Mucosa of descending colon (tissue), 3 donors: ENCODE results near the gene NPB. TPM values are rescaled to one million over a fixed set of nuclear protein-coding genes. Genes with fewer than 3 reads are reported as not detected.

Source experiments
- ATAC-seq: fragments of 200-7000 bp; cut with Tn5 transposase; one replicate; pipeline ENCODE4 v1.9.1; 2020; ENCODE audit warnings: mild to moderate bottlenecking, moderate library complexity
- DNase-seq, 3 donors: peaks; one replicate each; pipeline ENCODE4 v3.0.0-alpha.2; 2020
- H3K36me3 ChIP-seq: fragments of 200-600 bp; one replicate; pipeline ENCODE4 v1.8.0; 2021; ENCODE audit warnings: low read depth, mild to moderate bottlenecking
- H3K4me1 ChIP-seq: fragments of 200-600 bp; one replicate; pipeline ENCODE4 v1.8.0; 2021; ENCODE audit warnings: low read depth, mild to moderate bottlenecking
- H3K4me3 ChIP-seq: fragments of 200-600 bp; one replicate; pipeline ENCODE4 v1.8.0; 2021; ENCODE audit warnings: mild to moderate bottlenecking
- H3K9me3 ChIP-seq: fragments of 200-600 bp; one replicate; pipeline ENCODE4 v1.8.0; 2021; ENCODE audit warnings: mild to moderate bottlenecking
- intact Hi-C, 2 donors: fragments of 100-400 bp; cut with DNase I in 1 of 2; cut with micrococcal nuclease in 1 of 2; formaldehyde crosslinking; loops; one replicate each; pipeline versions ENCODE4 v1.11.0 to v1.11.1; 2022; cut with DNase I, micrococcal nuclease
- total RNA-seq, 3 donors: library from RNA; stranded (reverse); fragmentation: NEBNext Ultra II Directional in 2 of 3; extraction: Animal tissue kit (Norgen Biotek cat#: 25700) in 2 of 3; gene quantifications; one replicate each; pipeline versions ENCODE4 v1.2.1 to v1.2.4, GENCODE V29; 2021 to 2023
- TF ChIP-seq, protein P1 (sequence below): fragments of 200-600 bp; IDR thresholded peaks from one replicate; pipeline ENCODE4 v1.8.0; 2022; ENCODE audit warnings: antibody characterized with exemption, mild to moderate bottlenecking
- donor health status: DM: no; HTN: no; CAD: no; lungs with moderate emphysema.
- donor health status: DM: no; HTN: no; CAD: no.
- donor health status: DM: no; HTN: yes; CAD: no.

The NPB gene
- total RNA-seq, 3 donors from 2014 or later = 0.12 to 0.51 (median 0.26) TPM

DNA sequence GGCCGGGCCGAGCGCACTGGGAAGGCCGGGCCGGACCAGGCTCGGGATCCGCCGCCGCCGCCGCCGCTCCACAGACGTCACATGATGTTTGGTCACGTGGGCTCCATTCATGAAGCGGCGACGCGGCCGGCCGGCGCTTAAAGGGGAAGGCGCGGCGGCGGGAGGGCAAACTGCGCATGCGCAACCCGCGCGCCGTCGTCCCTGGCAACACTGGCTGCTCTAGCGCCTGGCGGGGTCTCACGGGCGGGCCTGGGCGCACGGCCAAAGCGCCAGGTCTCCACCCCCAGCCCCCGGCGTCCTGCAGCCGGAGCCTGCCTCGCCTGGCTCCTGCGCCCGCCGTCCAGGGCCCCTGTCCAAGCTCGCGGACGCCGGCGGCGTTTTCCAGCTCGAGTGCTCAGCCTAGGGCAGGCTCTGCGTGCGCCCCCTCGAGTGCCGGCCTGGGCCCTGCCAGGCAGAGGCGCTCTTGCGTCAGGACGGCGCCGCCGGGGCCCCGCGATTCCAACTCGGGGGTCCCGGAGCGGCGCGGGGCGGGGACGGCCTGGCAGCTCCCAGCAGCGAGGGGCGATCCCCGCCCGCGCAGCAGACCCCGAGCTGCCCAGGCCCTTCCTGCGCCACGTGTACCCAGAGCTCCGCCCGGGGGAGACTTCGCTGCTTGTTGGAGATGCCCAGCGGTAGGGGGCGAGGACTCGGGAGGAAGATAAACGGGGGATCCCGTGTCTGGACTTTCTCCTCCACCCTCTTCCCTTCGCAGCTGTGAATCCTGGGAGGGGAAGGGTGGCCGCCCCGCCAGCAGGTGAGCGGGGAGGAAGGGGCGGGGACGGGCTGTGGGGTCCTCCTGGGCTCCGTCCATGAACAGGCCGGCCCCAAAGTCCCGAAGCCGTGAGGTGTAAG is 25.9 kb downstream of the NPB start, which contains the start of gene MAFG:
MAFG (minus strand) TSS at position 83 of the 891 bp plus-strand sequence. CDS start 4,550 bp downstream, outside the sequence.
- Histone ChIP-seq H3K4me1 (peaks cover 49% of the 10 kb centered on the region), H3K36me3 (no peaks in the 10 kb centered on the region), H3K4me3 (peak within 1 kb of the TSS; percentile 84), H3K9me3 (no peaks in the 10 kb centered on the region)
- intact Hi-C loops = no loop called here
- TF ChIP-seq, protein P1, sequence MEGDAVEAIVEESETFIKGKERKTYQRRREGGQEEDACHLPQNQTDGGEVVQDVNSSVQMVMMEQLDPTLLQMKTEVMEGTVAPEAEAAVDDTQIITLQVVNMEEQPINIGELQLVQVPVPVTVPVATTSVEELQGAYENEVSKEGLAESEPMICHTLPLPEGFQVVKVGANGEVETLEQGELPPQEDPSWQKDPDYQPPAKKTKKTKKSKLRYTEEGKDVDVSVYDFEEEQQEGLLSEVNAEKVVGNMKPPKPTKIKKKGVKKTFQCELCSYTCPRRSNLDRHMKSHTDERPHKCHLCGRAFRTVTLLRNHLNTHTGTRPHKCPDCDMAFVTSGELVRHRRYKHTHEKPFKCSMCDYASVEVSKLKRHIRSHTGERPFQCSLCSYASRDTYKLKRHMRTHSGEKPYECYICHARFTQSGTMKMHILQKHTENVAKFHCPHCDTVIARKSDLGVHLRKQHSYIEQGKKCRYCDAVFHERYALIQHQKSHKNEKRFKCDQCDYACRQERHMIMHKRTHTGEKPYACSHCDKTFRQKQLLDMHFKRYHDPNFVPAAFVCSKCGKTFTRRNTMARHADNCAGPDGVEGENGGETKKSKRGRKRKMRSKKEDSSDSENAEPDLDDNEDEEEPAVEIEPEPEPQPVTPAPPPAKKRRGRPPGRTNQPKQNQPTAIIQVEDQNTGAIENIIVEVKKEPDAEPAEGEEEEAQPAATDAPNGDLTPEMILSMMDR = no peak
- DNase-seq (peak; percentile 92 to 94 (median 93)), ATAC-seq (peak; percentile 55)

- H3K36me3 ChIP-seq = no peaks in the 10 kb centered on the region
- peak in 2 of 3 donors; percentile 37 to 56 for DNase-seq
- no peak overlapping the region for H3K4me3 ChIP-seq
- H3K9me3 ChIP-seq = no peaks in the 10 kb centered on the region
- TF ChIP-seq, protein P1 = no peak
- no peak for ATAC-seq
- peaks cover 41% of the 10 kb centered on the region for H3K4me1 ChIP-seq
- intact Hi-C loops = no loop called here
These were observed 26.7 kb downstream of the NPB start for GRCh38 chr17:81928544-81929252.

DNA sequence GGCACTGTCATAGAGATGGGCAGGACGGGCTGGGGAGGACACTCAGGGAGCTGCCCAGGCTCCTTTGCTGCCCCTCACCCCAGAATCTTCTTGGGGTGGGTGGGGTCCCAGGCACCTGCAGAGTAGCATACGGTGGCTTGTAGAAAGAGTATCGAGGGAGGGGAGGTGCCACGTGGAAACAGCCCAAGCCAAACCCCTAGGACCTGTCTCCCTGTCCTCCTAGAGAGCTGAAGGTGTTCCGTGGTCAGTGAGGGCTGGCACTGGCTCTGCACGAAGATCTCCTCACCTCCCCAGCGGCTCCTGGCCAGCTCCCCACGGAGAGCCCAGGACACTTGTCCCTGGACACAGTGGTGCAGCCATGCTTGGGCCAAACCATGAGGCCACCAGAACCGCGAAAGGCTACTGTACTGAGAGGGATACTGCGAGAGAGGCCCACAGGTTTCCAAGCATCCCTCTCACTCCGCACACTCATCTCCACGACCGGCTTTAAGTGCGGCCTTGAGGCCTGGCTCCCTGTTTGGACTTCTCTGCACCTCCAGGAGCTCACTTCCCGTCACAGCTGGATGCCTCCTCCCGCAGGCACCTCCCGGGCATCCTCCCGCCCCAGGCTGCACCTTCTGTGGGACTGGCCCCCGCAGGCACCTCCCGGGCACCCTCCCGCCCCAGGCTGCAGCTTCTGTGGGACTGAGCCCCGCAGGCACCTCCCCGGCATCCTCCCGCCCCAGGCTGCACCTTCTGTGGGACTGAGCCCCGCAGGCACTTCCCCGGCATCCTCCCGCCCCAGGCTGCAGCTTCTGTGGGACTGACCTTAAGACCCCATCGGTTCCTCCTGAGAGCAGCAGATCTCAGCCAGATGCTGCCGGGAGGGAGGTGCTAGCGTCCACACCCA is 27.5 kb downstream of the NPB start:
- Histone ChIP-seq H3K4me1 (peaks cover 33% of the 10 kb centered on the region), H3K9me3 (no peaks in the 10 kb centered on the region), H3K4me3 (no peak overlapping the region), H3K36me3 (no peaks in the 10 kb centered on the region)
- ATAC-seq (no peak), DNase-seq (peak in 2 of 3 donors; percentile 30 to 51)
- TF ChIP-seq, protein P1 = no peak
- intact Hi-C loops = no loop called here

DNA sequence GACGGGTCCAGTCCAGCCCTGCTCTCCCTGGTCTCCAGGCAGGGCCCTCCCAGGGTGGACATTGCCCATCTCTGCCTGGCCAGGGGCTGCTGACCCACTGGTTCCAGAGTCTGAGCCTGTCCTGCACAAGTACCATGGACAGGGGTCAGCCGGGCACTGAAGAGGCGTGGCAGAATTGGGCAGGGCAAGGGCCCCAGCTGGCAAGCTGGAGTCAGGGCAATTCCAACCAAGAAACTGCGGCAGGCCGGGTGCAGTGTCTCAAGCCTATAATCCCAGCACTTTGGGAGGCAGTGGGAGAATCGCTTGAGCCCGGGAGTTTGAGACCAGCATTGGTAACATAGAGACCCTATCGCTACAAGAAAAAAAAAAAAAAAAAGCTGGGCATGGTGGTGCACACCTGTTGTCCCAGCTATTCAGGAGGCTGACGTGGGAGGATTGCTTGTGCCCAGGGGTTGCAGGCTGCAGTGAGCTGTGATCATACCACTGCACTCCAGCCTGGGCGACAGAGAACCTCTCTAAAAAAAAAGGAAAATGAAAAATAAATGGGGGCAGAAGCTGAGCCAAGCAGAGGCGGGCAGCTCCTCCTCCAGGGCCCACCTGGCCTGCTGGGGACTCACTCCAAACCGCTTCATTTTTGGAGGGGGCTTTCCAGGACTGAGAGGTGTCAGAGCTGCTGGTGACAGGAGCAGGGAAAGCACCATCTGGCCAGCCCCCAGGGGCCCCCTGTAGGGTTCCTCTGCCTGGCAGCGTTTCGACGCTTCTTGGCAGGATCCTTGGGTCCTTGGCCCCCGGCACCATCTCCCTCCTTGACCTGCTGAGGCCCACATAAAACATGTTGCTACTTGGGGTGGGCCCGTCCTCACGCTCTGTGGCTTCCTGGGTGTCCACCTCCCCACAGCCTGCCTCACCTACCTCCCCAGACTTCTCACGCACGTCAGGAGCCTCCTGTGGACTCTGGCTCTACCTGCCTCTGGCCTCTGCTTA is 28.4 kb downstream of the NPB start:
- no peaks in the 10 kb centered on the region for H3K36me3 ChIP-seq
- no peak overlapping the region for H3K4me3 ChIP-seq
- intact Hi-C loops = no loop called here
- DNase-seq (peak; percentile 58 to 68 (median 67)), ATAC-seq (no peak)
- H3K4me1 ChIP-seq = peaks cover 24% of the 10 kb centered on the region
- no peaks in the 10 kb centered on the region for H3K9me3 ChIP-seq
- TF ChIP-seq, protein P1 = no peak
